HCT116 (cell line): ENCODE data around the gene SCN7A. TPM values are rescaled to one million over a fixed set of nuclear protein-coding genes. Genes with fewer than 3 reads are reported as not detected.

Experiments used
- ATAC-seq: fragments of 200-7000 bp; cut with Tn5 transposase; 2 replicates; pipeline ENCODE4 v1.9.1; 2020; ENCODE audit warnings: mild to moderate bottlenecking, moderate library complexity
- BruUV-seq: library from RNA; stranded (reverse); fragments of 400-500 nt; replicated peaks from 2 replicates; lab custom pipeline; 2021; lab: Mats Ljungman, UMichigan
- CTCF ChIA-PET: fragments of 300-600 bp; sonication (Branson Sonifier 250); formaldehyde crosslinking; loops from one replicate; lab custom pipeline; 2021; ENCODE audit warnings: antibody characterized with exemption; lab: Charles Lee
- POLR2A ChIA-PET: fragments of 300-600, 350-600 bp; sonication (Branson Sonifier 250); formaldehyde crosslinking; loops from one replicate; lab custom pipeline; 2021; ENCODE audit warnings: antibody characterized with exemption; lab: Charles Lee
- RAD21 ChIA-PET, 2 experiments: fragments of 300-600 bp; sonication (Branson Sonifier 250); formaldehyde crosslinking; loops; one replicate each; lab custom pipeline; 2023; ENCODE audit warnings: low total read pairs in 2 of 2; ENCODE audit not compliant: uncharacterized antibody in 2 of 2, unreplicated experiment in 2 of 2, low non-redundant PET in 1 of 2; lab: Charles Lee
- DNase-seq: peaks from one replicate; pipeline ENCODE4 v3.0.0-alpha.2; 2010; ENCODE audit warnings: low read depth, low spot score
- H2AFZ ChIP-seq: fragments of 200-600 bp; shearing (Covaris generic), sonication (generic); 2 replicates; pipeline ENCODE4 v1.6.1; 2017; ENCODE audit warnings: low read depth, mixed run types, mixed read lengths, antibody characterized with exemption, low read length; ENCODE audit not compliant: poor library complexity, severe bottlenecking
- H3K27ac ChIP-seq: 2 replicates; pipeline ENCODE4 v1.5.1; 2012; ENCODE audit warnings: low read depth, low read length
- H3K27me3 ChIP-seq: fragments of 200-600 bp; sonication (generic); 2 replicates; pipeline ENCODE4 v1.6.1; 2016; ENCODE audit warnings: mixed run types, low read length, mixed read lengths; ENCODE audit not compliant: insufficient read depth
- H3K36me3 ChIP-seq, 2 experiments: fragments of 200-500 bp in 1 of 2; fragments of 200-600 bp in 1 of 2; sonication (Bioruptor generic) in 1 of 2; sonication (generic) in 1 of 2; 2 replicates each; pipeline versions ENCODE4 v1.5.1 to v1.6.1; 2014 to 2016; ENCODE audit warnings: low read length in 2 of 2, inconsistent platforms in 1 of 2, mixed read lengths in 1 of 2, mixed run types in 1 of 2; ENCODE audit not compliant: insufficient read depth in 2 of 2, control insufficient read depth in 1 of 2
- H3K4me1 ChIP-seq, 2 experiments: fragments of 200-600 bp in 1 of 2; sonication (generic) in 1 of 2; 2 replicates each; pipeline versions ENCODE4 v1.5.1 to v1.6.1; 2012 to 2017; ENCODE audit warnings: low read length in 2 of 2, inconsistent platforms in 1 of 2, mild to moderate bottlenecking in 1 of 2, mixed read lengths in 1 of 2, mixed run types in 1 of 2, moderate library complexity in 1 of 2; ENCODE audit not compliant: insufficient read depth in 2 of 2, control insufficient read depth in 1 of 2
- H3K4me2 ChIP-seq: fragments of 200-600 bp; sonication (generic); 2 replicates; pipeline ENCODE4 v1.6.1; 2017; ENCODE audit warnings: mixed run types, low read length, mixed read lengths
- H3K4me3 ChIP-seq, 2 experiments: fragments of 200-600 bp in 1 of 2; sonication (generic) in 1 of 2; replicated peaks in 1 of 2; 2 replicates each; pipeline ENCODE4 v1.5.1; 2011 to 2016; ENCODE audit warnings: low read length in 2 of 2, control low read depth in 1 of 2, low read depth in 1 of 2, mild to moderate bottlenecking in 1 of 2, mixed read lengths in 1 of 2, mixed run types in 1 of 2
- H3K79me2 ChIP-seq: fragments of 200-600 bp; sonication (generic); 2 replicates; pipeline ENCODE4 v1.6.1; 2017; ENCODE audit warnings: mild to moderate bottlenecking, mixed run types, low read length, moderate library complexity, mixed read lengths; ENCODE audit not compliant: insufficient read depth
- H3K9ac ChIP-seq: fragments of 200-600 bp; sonication (generic); 2 replicates; pipeline ENCODE4 v1.6.1; 2016; ENCODE audit warnings: low read length, mixed read lengths
- H3K9me2 ChIP-seq: fragments of 200-600 bp; sonication (generic), shearing (Covaris generic); 2 replicates; pipeline ENCODE4 v1.6.1; 2017; ENCODE audit warnings: mixed run types, mild to moderate bottlenecking, moderate library complexity; ENCODE audit not compliant: insufficient read depth
- H3K9me3 ChIP-seq, 2 experiments: fragments of 200-500 bp in 1 of 2; fragments of 200-600 bp in 1 of 2; sonication (Bioruptor generic) in 1 of 2; sonication (generic) in 1 of 2; 2 replicates each; pipeline ENCODE4 v1.6.1; 2014 to 2017; ENCODE audit warnings: low read length in 2 of 2, mixed read lengths in 2 of 2, inconsistent platforms in 1 of 2, low read depth in 1 of 2, mild to moderate bottlenecking in 1 of 2, mixed run types in 1 of 2, moderate library complexity in 1 of 2; ENCODE audit not compliant: control insufficient read depth in 1 of 2, insufficient read depth in 1 of 2
- H4K20me1 ChIP-seq: fragments of 200-600 bp; sonication (generic), shearing (Covaris generic); 2 replicates; pipeline ENCODE4 v1.6.1; 2017; ENCODE audit warnings: mixed run types, mild to moderate bottlenecking, moderate library complexity; ENCODE audit not compliant: insufficient read depth
- CBX3 ChIP-seq: IDR thresholded peaks from 2 replicates; pipeline ENCODE4 v1.6.1; 2012; ENCODE audit warnings: low read depth
- CTCF ChIP-seq, 3 experiments: fragments of 200-600 bp in 1 of 3; sonication (generic) in 1 of 3; IDR thresholded peaks in 2 of 3; conservative IDR thresholded peaks in 1 of 3; 2 replicates each; pipeline ENCODE4 v1.5.1; 2012 to 2017; ENCODE audit warnings: low read depth in 2 of 3, low read length in 2 of 3, antibody characterized with exemption in 1 of 3, borderline replicate concordance in 1 of 3, control low read depth in 1 of 3, mild to moderate bottlenecking in 1 of 3, mixed read lengths in 1 of 3, mixed run types in 1 of 3, moderate library complexity in 1 of 3; ENCODE audit not compliant: insufficient read depth in 1 of 3
- ELF1 ChIP-seq: IDR thresholded peaks from 2 replicates; pipeline ENCODE4 v1.6.1; 2012; ENCODE audit warnings: low read depth, borderline replicate concordance
- EZH2phosphoT487 ChIP-seq: fragments of 200-600 bp; IDR thresholded peaks from 2 replicates; pipeline ENCODE4 v1.6.1; 2018; ENCODE audit warnings: antibody characterized with exemption, borderline replicate concordance
- FOSL1 ChIP-seq: IDR thresholded peaks from 2 replicates; pipeline ENCODE4 v1.6.1; 2012; ENCODE audit warnings: low read depth
- MAX ChIP-seq: IDR thresholded peaks from 2 replicates; pipeline ENCODE4 v1.6.1; 2012
- POLR2A ChIP-seq: IDR thresholded peaks from 2 replicates; pipeline ENCODE4 v1.7.0; 2011; ENCODE audit warnings: borderline replicate concordance; ENCODE audit not compliant: insufficient read depth, insufficient read length; ENCODE audit errors: extremely low read depth
- TCF7L2 ChIP-seq: IDR thresholded peaks from 2 replicates; pipeline ENCODE4 v1.7.0; 2011; ENCODE audit warnings: borderline replicate concordance, inconsistent platforms; ENCODE audit not compliant: insufficient read depth, insufficient read length; ENCODE audit errors: extremely low read depth
- YY1 ChIP-seq: IDR thresholded peaks from 2 replicates; pipeline ENCODE4 v1.6.1; 2011; ENCODE audit warnings: low read length, low read depth, moderate library complexity, mild to moderate bottlenecking; ENCODE audit not compliant: insufficient replicate concordance; ENCODE audit errors: extremely low read depth
- ZFX ChIP-seq: fragments of 450-650 bp; IDR thresholded peaks from 2 replicates; pipeline ENCODE4 v1.6.1; 2017
- ZNF274 ChIP-seq: fragments of 200-500 bp; sonication (Bioruptor generic); IDR thresholded peaks from 2 replicates; pipeline ENCODE4 v1.6.1; 2014; ENCODE audit warnings: mild to moderate bottlenecking, low read depth, low read length, inconsistent platforms
- intact Hi-C: fragments of 100-400 bp; cut with micrococcal nuclease; formaldehyde crosslinking; loops from 2 replicates; pipeline ENCODE4 v1.10.0; 2022
- total RNA-seq: library from RNA; stranded (reverse); gene quantifications from one replicate; pipeline ENCODE4 v1.2.1, GENCODE V29; 2021; ENCODE audit not compliant: unreplicated experiment

The SCN7A gene
- total RNA-seq, 1 experiment from 2014 or later = 0.07 TPM

GRCh38 chr2:166433457-166433856 lies 60.6 kb downstream of the SCN7A start:
- Histone ChIP-seq H3K36me3 (no peaks in the 10 kb centered on the region), H3K27me3 (peaks cover 10% of the 10 kb centered on the region; the same call in 1 of the 2 replicates), H3K79me2 (no peaks in the 10 kb centered on the region), H4K20me1 (no peaks in the 10 kb centered on the region), H3K9me3 (no peaks in the 10 kb centered on the region), H3K9ac (no peak overlapping the region), H3K27ac (no peak overlapping the region), H3K4me2 (no peak overlapping the region), H3K4me1 (no peaks in the 10 kb centered on the region), H3K4me3 (no peak overlapping the region), H3K9me2 (no peaks in the 10 kb centered on the region), H2AFZ (no peak overlapping the region)
- ChIA-PET POLR2A (no interaction called here), CTCF (interaction anchor here (1.2 to 1.3 kb wide), 2 partner anchors 14 to 15 kb away, joined by 3 read pairs; no protein-coding TSS in a partner anchor), RAD21 (no interaction called here)
- ATAC-seq (no peak), DNase-seq (no peak)
- intact Hi-C loops = no loop called here
- BruUV-seq = no TSS peak
- TF ChIP-seq EZH2phosphoT487 (no peak), YY1 (no peak), ELF1 (no peak), POLR2A (no peak), MAX (no peak), ZNF274 (no peak), CTCF (IDR thresholded peaks at IDR 0.05 in 2 of 3, conservative IDR thresholded peaks at IDR 0.05 in 1 of 3; ENCODE audit: borderline replicate concordance in 1 of 3, insufficient read depth in 1 of 3, low read depth in 2 of 3, low read length in 2 of 3) (no peak), ZFX (no peak), CBX3 (no peak), TCF7L2 (no peak), FOSL1 (no peak)
